HL-60 (cell line): ENCODE data around the gene KCNAB1.
"Not testable (repeated sequence)": the region's sequence is repeated elsewhere in the genome, so short reads cannot be mapped to it uniquely, and the experiment has no call there.

Experiments used
- DNase-seq, 2 experiments: peaks; one replicate each; pipeline ENCODE4 v3.0.0-alpha.2; 2010 to 2020; ENCODE audit warnings: low read depth in 1 of 2, low spot score in 1 of 2
- H3K27ac ChIP-seq: fragments of 250-450 bp; sonication (Bioruptor Pico); replicated peaks from 2 replicates; pipeline ENCODE4 v1.5.1; 2020; ENCODE audit warnings: mild to moderate bottlenecking, moderate library complexity
- H3K27me3 ChIP-seq: fragments of 250-450 bp; sonication (Bioruptor Pico); 2 replicates; pipeline ENCODE4 v1.5.1; 2021; ENCODE audit warnings: mild to moderate bottlenecking, moderate library complexity; ENCODE audit not compliant: insufficient read depth, poor library complexity, severe bottlenecking
- H3K4me3 ChIP-seq: replicated peaks from 2 replicates; pipeline ENCODE4 v1.5.1; 2011; ENCODE audit warnings: mild to moderate bottlenecking, control low read depth, low read length; ENCODE audit not compliant: insufficient read depth
- CTCF ChIP-seq: IDR thresholded peaks from one replicate; pipeline ENCODE4 v1.5.1; 2011; ENCODE audit warnings: low read length, control low read depth, inconsistent platforms; ENCODE audit not compliant: insufficient read depth
- GABPA ChIP-seq: IDR thresholded peaks from 2 replicates; pipeline ENCODE4 v1.6.1; 2012; ENCODE audit warnings: low read depth
- POLR2AphosphoS5 ChIP-seq: IDR thresholded peaks from 2 replicates; pipeline ENCODE4 v1.6.1; 2012; ENCODE audit warnings: low read depth
- REST ChIP-seq: IDR thresholded peaks from 2 replicates; pipeline ENCODE4 v1.6.1; 2012; ENCODE audit warnings: low read depth; ENCODE audit not compliant: insufficient replicate concordance
- SPI1 ChIP-seq: IDR thresholded peaks from 2 replicates; pipeline ENCODE4 v1.6.1; 2012; ENCODE audit warnings: low read depth, mild to moderate bottlenecking, borderline replicate concordance

The KCNAB1 gene

DNA sequence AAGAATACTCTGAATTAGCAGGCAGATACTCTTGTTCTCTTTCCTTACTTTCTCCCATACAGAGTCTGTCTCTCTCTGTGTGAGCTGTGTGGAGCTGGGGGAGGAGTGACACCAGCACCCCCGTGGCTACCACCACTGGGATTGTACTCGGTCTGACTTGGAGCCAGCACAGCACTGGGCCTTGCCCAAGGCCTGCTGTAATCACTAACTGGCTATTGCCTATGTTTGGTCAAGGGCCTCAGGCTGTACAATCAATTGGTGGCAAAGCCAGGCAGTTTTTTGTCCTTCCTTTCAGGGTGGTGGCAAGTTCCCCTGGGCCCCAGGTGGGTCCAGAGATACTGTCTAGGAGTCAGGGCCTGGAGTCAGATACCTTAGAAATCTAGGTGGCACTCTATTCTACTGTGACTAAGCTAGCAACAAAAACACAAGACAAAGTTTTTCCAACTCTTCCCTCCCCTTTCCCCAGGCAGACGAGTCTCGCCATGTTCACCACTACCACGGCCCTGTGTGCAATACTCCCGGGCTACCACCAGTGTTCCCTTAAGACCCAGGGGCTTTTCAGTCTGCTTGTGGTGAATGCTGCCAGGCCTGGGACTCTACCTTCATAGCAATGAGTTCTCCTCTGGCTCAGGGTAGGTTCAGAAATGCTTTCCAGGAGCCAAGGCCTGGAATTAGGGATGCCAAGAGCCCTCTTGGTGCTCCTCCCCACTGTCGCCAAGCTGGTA is 151.8 kb downstream of the KCNAB1 start:
- Histone ChIP-seq H3K4me3 (no peak overlapping the region), H3K27me3 (no peaks in the 10 kb centered on the region), H3K27ac (no peak overlapping the region)
- TF ChIP-seq SPI1 (no peak), CTCF (no peak), REST (no peak), POLR2AphosphoS5 (no peak), GABPA (no peak)
- DNase-seq: no peak

GRCh38 chr3:156273111-156273694 is 152.8 kb downstream of the KCNAB1 start:
- Histone ChIP-seq H3K27me3 (no peaks in the 10 kb centered on the region), H3K4me3 (no peak overlapping the region), H3K27ac (no peak overlapping the region)
- TF ChIP-seq SPI1 (no peak), POLR2AphosphoS5 (no peak), GABPA (no peak), REST (no peak), CTCF (no peak)
- no peak for DNase-seq

- no peak for TF ChIP-seq GABPA
- TF ChIP-seq POLR2AphosphoS5: no peak
- TF ChIP-seq CTCF: no peak
- no peak for TF ChIP-seq SPI1
- no peak for TF ChIP-seq REST
- DNase-seq: no peak
- no peak overlapping the region for H3K27ac ChIP-seq
- H3K27me3 ChIP-seq: no peaks in the 10 kb centered on the region
- H3K4me3 ChIP-seq: no peak overlapping the region
Measured at GRCh38 chr3:156274791-156275190, 154.4 kb downstream of the KCNAB1 start.

GRCh38 chr3:156284637-156285036 is 164.3 kb downstream of the KCNAB1 start:
- not testable (repeated sequence) for H3K4me3 ChIP-seq, H3K27ac ChIP-seq, H3K27me3 ChIP-seq, DNase-seq
